ENCODE data around the gene MXRA7. TPM values are rescaled to one million over a fixed set of nuclear protein-coding genes. Genes with fewer than 3 reads are reported as not detected.

Gene MXRA7
- polyA plus RNA-seq, 1 of the 3 experiments (the other 2 are of a cell fraction), result 154 TPM

- TF ChIP-seq ZBTB33 (IDR thresholded peaks at IDR 0.05; ENCODE audit: borderline replicate concordance, low read depth) (no peak), SMC3 (IDR thresholded peaks at IDR 0.05; ENCODE audit: low read depth, low read length) (no peak), YY1 (IDR thresholded peaks at IDR 0.05; ENCODE audit: low read depth) (no peak)
- TF ChIP-seq, protein P1, sequence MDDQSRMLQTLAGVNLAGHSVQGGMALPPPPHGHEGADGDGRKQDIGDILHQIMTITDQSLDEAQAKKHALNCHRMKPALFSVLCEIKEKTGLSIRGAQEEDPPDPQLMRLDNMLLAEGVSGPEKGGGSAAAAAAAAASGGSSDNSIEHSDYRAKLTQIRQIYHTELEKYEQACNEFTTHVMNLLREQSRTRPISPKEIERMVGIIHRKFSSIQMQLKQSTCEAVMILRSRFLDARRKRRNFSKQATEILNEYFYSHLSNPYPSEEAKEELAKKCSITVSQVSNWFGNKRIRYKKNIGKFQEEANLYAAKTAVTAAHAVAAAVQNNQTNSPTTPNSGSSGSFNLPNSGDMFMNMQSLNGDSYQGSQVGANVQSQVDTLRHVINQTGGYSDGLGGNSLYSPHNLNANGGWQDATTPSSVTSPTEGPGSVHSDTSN (IDR thresholded peaks at IDR 0.05), result no peak
Measured at GRCh38 chr17:76718516-76718915, 7.8 kb upstream of the MXRA7 start (continued).

DNA sequence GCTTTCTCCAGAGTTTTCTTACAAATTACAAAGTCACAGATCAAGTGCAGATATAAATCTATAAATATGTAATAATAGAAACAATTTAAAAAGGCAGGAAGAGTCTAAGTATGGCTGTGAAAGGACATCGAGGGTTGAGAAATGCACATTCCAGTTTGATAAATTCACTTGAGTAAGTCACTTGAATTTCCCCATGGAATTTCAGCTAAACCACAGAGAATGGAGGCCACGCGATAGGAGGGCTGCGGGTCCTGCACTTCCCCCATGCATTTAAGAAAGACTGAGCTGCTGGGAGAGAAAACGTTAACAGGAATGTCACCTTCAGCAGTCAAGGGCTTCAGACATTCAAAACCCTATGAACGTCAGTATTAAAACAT lies 6.1 kb upstream of the MXRA7 start:
- Histone ChIP-seq H3K27ac (ENCODE audit: low read depth in 2 of 2, low read length in 1 of 2) (peak overlapping the region; percentile 53 to 97; a peak in 3 of 4 replicates), H3K4me3 (ENCODE audit: low read depth in 2 of 2, low read length in 1 of 2) (no peak overlapping the region), H4K20me1 (ENCODE audit: insufficient read depth) (peaks cover 17% of the 10 kb centered on the region), H3F3A (replicated peaks; ENCODE audit: insufficient read depth) (peaks cover 45% of the 10 kb centered on the region), H3K4me2 (peak overlapping the region; percentile 62), H3K79me2 (ENCODE audit: insufficient read depth) (peaks cover 56% of the 10 kb centered on the region), H3K9ac (peak overlapping the region; percentile 66), H3K9me3 (no peaks in the 10 kb centered on the region), H3K4me1 (ENCODE audit: control insufficient read depth in 1 of 2, insufficient read depth in 2 of 2, low read depth in 1 of 2, low read length in 1 of 2) (peaks cover 0 to 24% of the 10 kb centered on the region in 2 experiments), H3K9me2 (no peaks in the 10 kb centered on the region), H2AFZ (ENCODE audit: low read depth) (no peak overlapping the region), H3K36me3 (replicated peaks in 1 of 2; ENCODE audit: control insufficient read depth in 1 of 2, insufficient read depth in 2 of 2, low read length in 1 of 2) (peaks cover 57 to 76% of the 10 kb centered on the region in 2 experiments), H3K27me3 (ENCODE audit: insufficient read depth) (no peaks in the 10 kb centered on the region)
- DNase-seq, result no peak
- WGBS (ENCODE audit: low lambda C conversion rate), result 34% methylated on average over 6 of the region's 6 CpGs
- ChIA-PET CTCF (interaction anchor here (1.0 to 14.3 kb wide), 13 partner anchors 9 to 210 kb away, joined by 3 to 255 read pairs (median 7); partner anchors contain the start of genes JMJD6 and METTL23), POLR2A (interaction anchor here (1.0 kb wide), 1 partner anchor 9 kb away, joined by 5 read pairs; the partner anchor contains the start of gene JMJD6)
- no peak for TF ChIP-seq ZBTB33 (IDR thresholded peaks at IDR 0.05; ENCODE audit: borderline replicate concordance, low read depth)
- no peak for TF ChIP-seq YY1 (IDR thresholded peaks at IDR 0.05; ENCODE audit: low read depth)
- TF ChIP-seq POLR2AphosphoS5 (IDR thresholded peaks at IDR 0.05; ENCODE audit: low read depth, low read length), result no peak
- no peak for TF ChIP-seq FOXJ3 (CRISPR knock-in tag; IDR thresholded peaks at IDR 0.05)
- no peak for TF ChIP-seq MXI1 (IDR thresholded peaks at IDR 0.05; ENCODE audit: low read depth, low read length)
- TF ChIP-seq, protein P1 (IDR thresholded peaks at IDR 0.05), result 0 out of 2 replicates have a peak, but pooled peaks have one; percentile 14
- no peak for TF ChIP-seq USF1 (IDR thresholded peaks at IDR 0.05; ENCODE audit: borderline replicate concordance, low read depth)
- TF ChIP-seq, protein P2, sequence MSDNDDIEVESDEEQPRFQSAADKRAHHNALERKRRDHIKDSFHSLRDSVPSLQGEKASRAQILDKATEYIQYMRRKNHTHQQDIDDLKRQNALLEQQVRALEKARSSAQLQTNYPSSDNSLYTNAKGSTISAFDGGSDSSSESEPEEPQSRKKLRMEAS (IDR thresholded peaks at IDR 0.05; ENCODE audit: low read depth), result 0 out of 2 replicates have a peak, but pooled peaks have one; percentile 9
- TF ChIP-seq ELF1 (IDR thresholded peaks at IDR 0.05), result no peak
- TF ChIP-seq, protein P3, sequence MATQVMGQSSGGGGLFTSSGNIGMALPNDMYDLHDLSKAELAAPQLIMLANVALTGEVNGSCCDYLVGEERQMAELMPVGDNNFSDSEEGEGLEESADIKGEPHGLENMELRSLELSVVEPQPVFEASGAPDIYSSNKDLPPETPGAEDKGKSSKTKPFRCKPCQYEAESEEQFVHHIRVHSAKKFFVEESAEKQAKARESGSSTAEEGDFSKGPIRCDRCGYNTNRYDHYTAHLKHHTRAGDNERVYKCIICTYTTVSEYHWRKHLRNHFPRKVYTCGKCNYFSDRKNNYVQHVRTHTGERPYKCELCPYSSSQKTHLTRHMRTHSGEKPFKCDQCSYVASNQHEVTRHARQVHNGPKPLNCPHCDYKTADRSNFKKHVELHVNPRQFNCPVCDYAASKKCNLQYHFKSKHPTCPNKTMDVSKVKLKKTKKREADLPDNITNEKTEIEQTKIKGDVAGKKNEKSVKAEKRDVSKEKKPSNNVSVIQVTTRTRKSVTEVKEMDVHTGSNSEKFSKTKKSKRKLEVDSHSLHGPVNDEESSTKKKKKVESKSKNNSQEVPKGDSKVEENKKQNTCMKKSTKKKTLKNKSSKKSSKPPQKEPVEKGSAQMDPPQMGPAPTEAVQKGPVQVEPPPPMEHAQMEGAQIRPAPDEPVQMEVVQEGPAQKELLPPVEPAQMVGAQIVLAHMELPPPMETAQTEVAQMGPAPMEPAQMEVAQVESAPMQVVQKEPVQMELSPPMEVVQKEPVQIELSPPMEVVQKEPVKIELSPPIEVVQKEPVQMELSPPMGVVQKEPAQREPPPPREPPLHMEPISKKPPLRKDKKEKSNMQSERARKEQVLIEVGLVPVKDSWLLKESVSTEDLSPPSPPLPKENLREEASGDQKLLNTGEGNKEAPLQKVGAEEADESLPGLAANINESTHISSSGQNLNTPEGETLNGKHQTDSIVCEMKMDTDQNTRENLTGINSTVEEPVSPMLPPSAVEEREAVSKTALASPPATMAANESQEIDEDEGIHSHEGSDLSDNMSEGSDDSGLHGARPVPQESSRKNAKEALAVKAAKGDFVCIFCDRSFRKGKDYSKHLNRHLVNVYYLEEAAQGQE (IDR thresholded peaks at IDR 0.05; ENCODE audit: low read depth, low read length), result no peak
- TF ChIP-seq SMC3 (IDR thresholded peaks at IDR 0.05; ENCODE audit: low read depth, low read length), result no peak
- TF ChIP-seq CTCF (IDR thresholded peaks at IDR 0.05), result no peak
- no peak; the same call in 1 of the 2 replicates for TF ChIP-seq TCF12 (IDR thresholded peaks at IDR 0.05)
- TF ChIP-seq SIN3A (IDR thresholded peaks at IDR 0.05; ENCODE audit: borderline replicate concordance, low read depth, low read length), result no peak

All from SK-N-SH (cell line).